GM21390 (cell line): ENCODE measurements around the gene FBXO41.
A peak's percentile ranks its signal among the peaks of the same experiment; 100 is the strongest.

Source experiments
- ATAC-seq: cut with Tn5 transposase; IDR thresholded peaks from one replicate; pipeline ENCODE4 v1.9.1; 2021; ENCODE audit not compliant: unreplicated experiment

Gene FBXO41

GRCh38 chr2:73284296-73285158 lies at the start of gene FBXO41:
Gene FBXO41 (minus strand): TSS chr2:73284478. CDS start chr2:73269630, 14,848 bp downstream.
- peak; percentile 79 for ATAC-seq

- ATAC-seq: no peak
Observed at GRCh38 chr2:73334045-73334444, 49.8 kb upstream of the FBXO41 start.

DNA sequence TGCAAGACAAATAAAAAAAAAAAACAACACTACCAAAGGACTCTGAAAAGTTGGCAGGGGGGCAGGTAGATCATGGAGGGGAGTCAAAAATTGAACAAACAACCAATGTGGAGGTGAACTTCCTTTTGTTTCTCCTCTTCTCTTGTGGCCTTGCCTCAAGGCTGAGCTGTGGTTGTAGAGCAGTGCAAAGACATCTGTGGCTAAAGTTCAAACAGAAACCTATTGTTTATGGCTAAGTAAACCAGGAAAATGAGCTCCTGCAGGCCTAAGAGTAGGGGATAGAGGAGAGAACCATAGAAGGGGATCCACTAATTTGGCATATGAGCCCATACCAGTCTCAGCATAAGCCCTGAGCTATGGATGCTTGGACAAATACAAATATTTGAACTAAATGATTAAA lies 49.3 kb upstream of the FBXO41 start:
- no peak for ATAC-seq

DNA sequence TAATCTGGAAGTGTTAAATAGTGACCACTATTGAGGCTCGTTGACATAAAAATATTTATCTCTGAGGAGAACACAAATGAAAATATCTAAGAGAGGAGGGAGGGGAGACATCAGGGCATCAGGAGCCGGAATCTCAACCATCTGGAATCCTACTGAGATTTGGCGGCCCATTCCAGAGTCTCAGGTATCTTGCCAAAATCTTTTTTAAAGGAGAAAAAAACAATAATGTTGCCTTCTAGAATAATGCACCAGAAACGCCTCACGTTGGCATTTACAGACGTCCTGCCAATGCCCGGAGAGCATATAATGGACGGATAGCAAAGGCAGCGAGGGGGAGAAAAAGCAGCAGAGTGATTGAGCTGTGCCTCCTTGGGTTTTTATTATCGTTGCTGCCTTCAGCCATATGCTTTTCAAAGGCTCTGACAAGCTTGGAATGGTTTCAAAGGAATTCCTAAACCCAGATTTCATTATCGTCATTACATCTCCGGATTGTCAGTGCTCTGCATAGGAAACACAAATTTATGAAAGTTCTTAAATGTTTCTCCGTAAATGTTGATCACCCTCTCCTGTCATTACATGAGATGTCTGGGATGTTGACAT lies 39.9 kb upstream of the FBXO41 start:
- no peak for ATAC-seq

- no peak for ATAC-seq
Observed at GRCh38 chr2:73323551-73323950, 39.3 kb upstream of the FBXO41 start.

DNA sequence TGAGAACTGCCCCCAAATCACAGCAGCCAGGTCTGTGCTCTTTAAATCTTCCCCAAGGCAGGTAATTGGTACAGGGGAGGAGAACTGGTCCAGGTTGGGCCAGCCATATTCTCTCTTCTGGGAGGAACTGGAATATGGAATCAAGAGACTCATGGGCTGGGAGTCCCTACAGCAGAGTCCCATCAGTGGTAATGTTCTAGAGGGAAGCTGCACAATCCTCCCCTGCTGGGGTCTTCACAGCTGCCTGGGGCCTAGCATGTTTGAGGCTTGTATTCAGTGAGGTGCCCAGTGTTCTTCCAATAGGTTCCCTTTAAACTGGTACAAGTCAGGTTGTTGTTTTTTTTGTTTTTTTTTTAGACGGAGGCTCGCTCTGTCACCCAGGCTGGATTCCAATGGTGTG lies 30.2 kb upstream of the FBXO41 start:
- no peak for ATAC-seq

GRCh38 chr2:73307720-73308119 lies 23.4 kb upstream of the FBXO41 start:
- ATAC-seq: no peak

DNA sequence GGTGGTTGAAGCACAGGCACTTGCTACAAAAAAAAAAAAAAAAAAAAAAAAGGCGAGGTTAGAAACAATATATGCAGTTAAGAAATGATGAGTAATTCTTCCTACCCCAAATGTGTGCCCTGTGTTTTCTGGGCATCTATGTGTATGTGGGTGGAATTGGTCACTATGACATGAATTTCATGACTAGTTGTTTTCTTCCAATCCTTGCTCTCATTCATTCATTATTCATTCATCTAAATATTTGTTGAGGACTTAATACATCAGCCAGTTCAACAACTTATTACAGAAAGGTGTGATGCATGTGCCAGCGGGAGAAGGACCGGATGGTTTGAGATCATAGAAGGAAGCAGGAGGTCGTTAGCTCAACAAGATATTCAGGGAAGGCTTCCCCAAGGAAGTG lies 17.4 kb upstream of the FBXO41 start:
- ATAC-seq: no peak

DNA sequence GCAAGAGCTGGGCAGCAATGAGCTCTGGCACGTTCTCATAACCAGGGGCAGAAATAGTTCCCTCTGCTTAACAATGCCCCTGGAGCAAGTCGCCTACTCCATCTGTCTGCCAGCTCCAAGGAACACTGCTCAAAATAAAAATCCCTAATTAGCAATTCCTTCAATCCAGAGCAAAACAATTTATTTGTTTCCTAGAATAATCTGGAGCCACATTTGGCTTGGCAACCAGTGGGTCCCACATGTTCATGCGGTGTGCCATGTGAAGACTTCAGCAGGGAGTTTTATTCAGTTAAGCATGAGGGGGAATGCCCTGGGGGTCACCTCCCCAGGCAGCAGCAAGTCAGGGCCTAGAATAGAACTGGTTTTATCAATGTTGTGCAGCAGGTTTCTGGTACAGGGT lies 16.6 kb upstream of the FBXO41 start:
- ATAC-seq: no peak

- no peak for ATAC-seq
Observed at GRCh38 chr2:73297586-73297985, 13.3 kb upstream of the FBXO41 start.

DNA sequence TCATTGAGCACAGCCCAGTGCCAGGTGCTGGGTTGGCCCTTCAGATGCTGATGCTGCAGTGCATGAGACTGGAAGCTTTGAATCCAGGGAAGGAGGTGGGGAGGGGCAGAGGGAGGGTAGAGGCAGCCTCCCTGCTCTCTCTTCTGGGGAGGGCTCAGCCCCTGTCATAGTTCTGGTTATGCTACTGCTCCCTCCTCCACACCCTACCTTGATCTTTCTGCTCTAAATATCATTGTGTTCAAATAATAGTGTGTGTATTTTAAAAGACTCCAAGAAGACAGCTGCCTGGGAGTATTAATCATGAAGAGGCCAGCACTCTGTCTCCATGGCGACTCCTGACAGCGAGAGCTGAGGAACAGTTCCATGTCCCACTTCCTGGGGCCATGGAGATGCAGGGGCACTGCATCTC lies 12.9 kb upstream of the FBXO41 start:
- ATAC-seq: no peak

DNA sequence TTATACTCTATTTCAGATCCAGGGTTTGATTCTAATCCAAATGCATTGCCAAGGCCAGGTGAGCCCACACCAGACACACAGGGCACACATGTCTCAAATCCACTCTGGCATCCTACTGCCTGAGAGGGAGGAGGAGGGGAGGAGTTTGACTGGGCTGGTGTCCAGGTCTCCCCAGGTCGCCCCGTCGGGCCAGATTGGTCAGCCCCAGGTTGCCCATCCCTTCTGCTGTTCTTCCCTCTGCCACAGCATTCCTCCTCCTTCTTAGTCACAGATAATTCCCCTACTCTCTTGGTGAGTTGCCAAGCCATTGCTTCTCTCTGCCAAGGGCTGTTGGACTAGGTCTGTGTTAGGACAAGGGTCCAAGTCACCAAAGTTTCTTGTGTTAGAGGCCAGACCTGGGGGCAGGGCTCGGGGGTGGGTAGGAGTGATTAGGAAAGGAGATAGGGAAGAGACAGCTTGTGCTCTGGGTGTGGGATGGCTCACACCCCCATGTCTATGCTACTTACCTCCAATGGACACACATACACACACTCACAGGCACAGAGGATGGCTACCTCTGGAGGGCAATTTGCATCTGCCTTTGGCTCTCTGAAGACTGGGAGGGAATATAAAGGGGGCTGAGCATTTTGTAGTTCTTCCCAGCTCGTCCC lies 11.6 kb upstream of the FBXO41 start:
- no peak for ATAC-seq

GRCh38 chr2:73294239-73294638 lies 10.0 kb upstream of the FBXO41 start:
- no peak for ATAC-seq

DNA sequence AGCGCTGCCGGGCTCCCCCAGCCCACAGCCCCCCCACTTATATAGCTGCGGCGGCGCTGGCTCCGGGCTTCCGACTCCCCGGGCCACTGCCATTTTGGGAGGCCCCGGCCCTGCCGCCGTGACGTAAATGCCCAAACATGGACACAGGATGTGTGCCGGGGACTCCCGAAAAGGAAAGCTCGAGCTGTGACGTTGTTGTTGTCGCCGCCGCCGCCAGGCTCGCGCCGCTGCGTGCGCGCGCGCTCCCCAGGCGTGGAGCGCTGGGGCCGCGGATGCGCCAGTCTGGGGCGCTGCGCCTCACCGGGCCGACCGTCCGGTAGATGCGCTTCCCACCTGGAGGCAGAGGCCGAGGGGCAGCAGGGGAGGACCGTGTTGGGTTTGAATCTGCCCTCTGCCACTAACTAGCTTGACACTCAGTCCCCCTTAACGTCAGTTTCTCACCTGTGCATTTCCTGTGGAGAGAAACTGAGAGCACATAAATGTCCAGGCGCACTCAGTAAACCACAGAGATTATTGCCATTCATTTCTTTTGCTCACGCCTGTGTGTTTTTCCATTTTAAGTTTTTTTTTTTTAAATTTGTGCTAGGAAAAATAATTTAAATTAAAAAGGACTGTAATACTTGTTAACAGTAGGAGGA lies 9.4 kb upstream of the FBXO41 start, which contains the start of gene EGR4:
Gene EGR4 (minus strand): TSS at position 15 of the 638 bp plus-strand sequence. CDS start 231 bp downstream, outside the sequence.
- peak; percentile 96 for ATAC-seq

GRCh38 chr2:73292906-73293533 lies 8.7 kb upstream of the FBXO41 start:
- no peak for ATAC-seq

GRCh38 chr2:73292316-73292905 lies 8.1 kb upstream of the FBXO41 start:
- no peak for ATAC-seq

DNA sequence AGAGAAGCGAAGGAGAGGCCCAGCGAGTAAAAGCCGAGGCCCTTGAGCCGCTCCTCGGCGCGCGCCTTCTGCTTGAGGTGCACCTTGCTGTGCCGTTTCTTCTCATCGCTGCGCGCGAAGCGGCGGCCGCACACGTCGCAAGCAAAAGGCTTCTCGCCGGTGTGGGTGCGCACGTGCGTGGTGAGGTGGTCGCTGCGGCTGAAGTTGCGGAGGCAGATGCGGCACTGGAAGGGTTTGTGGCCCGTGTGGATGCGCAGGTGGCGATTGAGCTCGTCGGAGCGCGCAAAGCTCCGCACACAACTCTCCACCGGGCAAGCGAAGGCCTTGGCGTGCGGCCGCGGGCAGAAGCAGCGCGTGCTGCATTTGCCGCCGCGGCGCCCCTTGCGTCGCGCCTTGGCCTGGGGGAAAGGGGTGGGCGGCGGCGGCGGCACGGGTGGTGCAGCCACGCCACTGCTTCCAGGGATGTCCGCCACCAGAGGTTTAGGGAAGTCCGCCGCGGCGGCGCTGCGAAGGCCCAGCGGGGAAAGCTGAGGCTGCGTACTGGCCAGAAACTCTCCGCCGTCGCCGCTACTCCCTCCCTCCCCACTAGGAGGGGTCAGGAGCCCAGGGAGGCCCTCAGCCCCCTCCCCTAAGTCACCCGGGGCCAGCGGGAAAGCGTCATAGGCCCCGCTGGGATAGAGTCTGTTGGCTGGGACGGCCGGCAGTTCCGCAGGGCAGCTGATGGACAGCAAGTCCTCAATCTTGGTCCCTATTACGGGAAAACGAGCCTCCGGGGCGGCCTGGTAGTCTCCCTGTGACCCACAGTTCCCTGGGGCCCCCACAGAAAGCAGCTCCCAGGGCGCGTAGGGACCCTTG lies 7.4 kb upstream of the FBXO41 start:
- ATAC-seq: no peak

DNA sequence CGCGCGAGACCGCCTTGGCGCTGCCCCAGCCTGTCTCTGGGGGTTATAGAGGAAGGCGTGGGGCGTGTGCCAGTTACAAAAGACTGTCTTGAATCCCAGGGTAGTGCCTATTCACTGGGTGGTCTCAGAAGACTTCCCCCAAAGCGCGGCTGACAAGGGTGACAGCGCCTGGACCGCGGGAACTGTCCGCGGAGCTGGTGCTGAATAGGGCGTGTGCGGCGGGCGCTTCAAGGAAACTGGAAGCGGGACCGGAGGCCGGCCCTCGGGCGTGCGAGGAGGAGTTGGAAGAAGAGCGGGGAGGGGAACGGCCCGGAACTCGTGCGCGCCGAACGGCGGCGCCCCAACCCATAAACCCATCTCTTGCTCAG lies 6.8 kb upstream of the FBXO41 start:
- ATAC-seq: no peak

DNA sequence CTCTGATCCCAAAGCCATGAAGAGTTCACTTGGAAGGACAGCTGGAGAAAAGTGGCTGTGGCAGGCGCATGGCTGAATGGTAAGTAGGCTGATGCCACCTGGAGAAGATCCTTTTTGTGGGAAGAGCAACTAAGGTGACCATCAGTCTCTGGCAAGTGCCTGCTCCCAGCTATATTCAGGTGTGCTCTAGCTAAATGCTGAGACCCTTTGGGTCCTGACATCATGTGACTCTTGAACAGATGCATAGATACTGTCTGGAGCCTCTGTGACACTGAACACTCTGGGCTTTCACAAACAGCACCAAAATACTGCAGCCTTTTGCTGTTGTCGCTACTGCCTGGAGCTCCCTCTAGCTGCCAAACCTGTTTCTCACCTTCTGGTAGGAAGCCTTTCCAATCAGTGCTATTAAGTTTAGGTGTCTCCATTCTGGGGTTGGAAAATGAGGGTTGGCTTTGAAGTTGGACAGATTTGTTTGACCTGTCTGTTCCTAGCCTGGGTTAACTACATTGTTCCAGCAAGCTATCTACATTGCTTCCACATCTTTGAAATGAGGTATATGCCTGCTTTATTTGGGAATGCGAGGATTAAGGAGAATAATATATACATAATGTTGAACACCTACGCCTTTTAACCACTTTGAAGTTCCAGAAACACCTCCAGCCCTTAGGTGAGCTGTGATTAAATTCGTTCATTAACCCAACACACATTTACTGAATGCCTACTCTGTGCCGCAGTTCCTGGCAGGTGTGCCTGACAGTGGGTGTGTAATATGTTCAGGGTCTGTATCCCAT lies 6.0 kb upstream of the FBXO41 start:
- no peak for ATAC-seq
